Activated CD4-positive, alpha-beta T cell treated with anti-CD3 and anti-CD28 coated beads, Interleukin-2, amount 10 ng/mL, durations not matched to agents 7 days and 5 days (primary cell): ENCODE measurements around the gene DENND1C. TPM values are rescaled to one million over a fixed set of nuclear protein-coding genes. Genes with fewer than 3 reads are reported as not detected.

Source experiments
- CTCF ChIA-PET: fragments of 350-600 bp; sonication (Branson Sonifier 250); formaldehyde crosslinking; loops from one replicate; lab custom pipeline; 2021; ENCODE audit warnings: antibody characterized with exemption; lab: Charles Lee
- POLR2A ChIA-PET: fragments of 350-600 bp; sonication (Branson Sonifier 250); formaldehyde crosslinking; loops from one replicate; lab custom pipeline; 2021; ENCODE audit warnings: antibody characterized with exemption; lab: Charles Lee
- DNase-seq: peaks from one replicate; pipeline ENCODE4 v3.0.0-alpha.2; 2020
- H3K27ac Mint-ChIP-seq: one replicate; pipeline ENCODE4 v1.8.0; 2021; ENCODE audit warnings: mild to moderate bottlenecking, moderate library complexity, mixed read lengths
- H3K27me3 Mint-ChIP-seq: one replicate; pipeline ENCODE4 v1.8.0; 2021; ENCODE audit warnings: mixed read lengths
- H3K36me3 Mint-ChIP-seq: one replicate; pipeline ENCODE4 v1.8.0; 2021; ENCODE audit warnings: low read depth, mixed read lengths
- H3K4me1 Mint-ChIP-seq: one replicate; pipeline ENCODE4 v1.8.0; 2021; ENCODE audit warnings: mixed read lengths
- H3K4me3 Mint-ChIP-seq: one replicate; pipeline ENCODE4 v1.8.0; 2021; ENCODE audit warnings: mild to moderate bottlenecking, moderate library complexity, mixed read lengths
- H3K9me3 Mint-ChIP-seq: one replicate; pipeline ENCODE4 v1.8.0; 2021; ENCODE audit warnings: mixed read lengths
- total RNA-seq, 2 experiments: library from RNA; stranded (reverse); gene quantifications; one replicate each; pipeline ENCODE4 v1.2.3, GENCODE V29; 2021

DENND1C gene
- total RNA-seq, 2 experiments from 2014 or later = 100.0 to 104 TPM

DNA sequence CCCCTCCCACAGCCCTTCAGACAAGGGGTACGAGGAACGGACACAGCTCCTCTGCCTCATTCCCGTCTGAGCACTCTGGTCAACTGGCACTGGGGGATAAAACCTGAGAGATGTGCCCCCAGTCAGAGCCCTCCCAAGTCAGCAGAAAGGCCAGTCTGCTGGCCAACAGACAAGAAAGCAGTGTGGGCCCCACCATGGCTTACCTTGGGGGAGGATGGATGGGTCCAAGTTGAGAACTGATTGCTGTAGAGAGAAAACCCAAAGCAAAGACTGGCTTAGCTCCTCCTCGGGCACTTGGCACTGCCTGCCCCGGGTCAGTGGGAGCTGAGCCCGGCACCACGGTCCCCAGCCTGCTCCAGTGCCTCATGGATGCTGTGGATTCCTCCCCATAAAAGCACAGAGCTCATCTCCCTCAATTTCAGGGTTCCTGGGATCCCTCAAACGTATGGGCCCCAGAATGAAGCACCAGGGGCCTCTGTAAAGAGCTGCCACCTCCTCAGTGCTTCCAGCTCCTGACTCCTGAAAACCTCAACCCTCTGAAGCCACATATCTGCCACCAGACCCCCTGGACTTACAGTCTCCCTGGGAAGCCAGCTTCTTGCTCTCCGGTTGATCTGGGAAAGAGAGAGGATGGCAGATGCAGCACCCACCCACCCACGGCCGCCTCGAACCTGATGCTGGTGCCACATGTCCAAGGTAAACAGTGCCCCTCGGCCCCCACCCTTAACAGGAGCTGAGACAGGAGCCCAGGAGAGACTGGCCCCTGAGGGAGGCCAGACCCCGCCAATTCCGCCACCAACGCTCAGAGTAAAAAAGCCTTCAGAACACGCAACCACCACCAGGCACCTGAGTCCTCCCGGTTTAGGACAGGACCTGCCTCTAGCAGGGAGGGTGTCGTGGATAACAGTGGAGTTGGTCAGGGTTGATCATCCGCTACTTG lies 60.2 kb downstream of the DENND1C start:
- ChIA-PET CTCF (no interaction called here), POLR2A (interaction anchor here (0.6 kb wide), 1 partner anchor 59 kb away, joined by 3 read pairs; no protein-coding TSS in a partner anchor)
- no peak for DNase-seq
- no peak overlapping the region for H3K4me3 Mint-ChIP-seq
- H3K36me3 Mint-ChIP-seq = peaks cover 37% of the 10 kb centered on the region
- H3K27ac Mint-ChIP-seq = peak overlapping the region; percentile 25
- H3K27me3 Mint-ChIP-seq = no peaks in the 10 kb centered on the region
- peaks cover 30% of the 10 kb centered on the region for H3K4me1 Mint-ChIP-seq
- no peaks in the 10 kb centered on the region for H3K9me3 Mint-ChIP-seq

DNA sequence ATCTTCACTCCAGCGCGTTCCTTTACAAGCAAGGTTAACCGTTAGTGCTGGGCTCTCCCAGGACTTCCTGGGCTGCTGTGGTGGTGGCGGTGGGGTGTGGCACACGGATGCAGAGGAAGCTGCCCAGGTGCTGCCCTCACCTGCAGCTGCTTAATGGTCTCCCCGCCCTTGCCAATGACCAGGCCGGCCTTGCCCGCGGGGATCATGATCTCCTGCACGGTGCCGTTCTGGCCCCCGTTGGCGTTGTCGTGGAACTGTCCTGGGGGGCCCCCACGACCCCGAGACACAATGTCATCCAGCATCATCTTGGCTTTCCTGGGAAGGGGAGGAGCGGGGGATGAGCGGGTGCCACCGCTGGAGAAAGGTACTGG lies 63.0 kb downstream of the DENND1C start:
- CTCF ChIA-PET = no interaction called here
- H3K36me3 Mint-ChIP-seq = peaks cover 41% of the 10 kb centered on the region
- DNase-seq = no peak
- POLR2A ChIA-PET = no interaction called here
- no peaks in the 10 kb centered on the region for H3K27me3 Mint-ChIP-seq
- H3K9me3 Mint-ChIP-seq = no peaks in the 10 kb centered on the region
- no peak overlapping the region for H3K4me3 Mint-ChIP-seq
- H3K4me1 Mint-ChIP-seq = peaks cover 25% of the 10 kb centered on the region
- no peak overlapping the region for H3K27ac Mint-ChIP-seq

DNA sequence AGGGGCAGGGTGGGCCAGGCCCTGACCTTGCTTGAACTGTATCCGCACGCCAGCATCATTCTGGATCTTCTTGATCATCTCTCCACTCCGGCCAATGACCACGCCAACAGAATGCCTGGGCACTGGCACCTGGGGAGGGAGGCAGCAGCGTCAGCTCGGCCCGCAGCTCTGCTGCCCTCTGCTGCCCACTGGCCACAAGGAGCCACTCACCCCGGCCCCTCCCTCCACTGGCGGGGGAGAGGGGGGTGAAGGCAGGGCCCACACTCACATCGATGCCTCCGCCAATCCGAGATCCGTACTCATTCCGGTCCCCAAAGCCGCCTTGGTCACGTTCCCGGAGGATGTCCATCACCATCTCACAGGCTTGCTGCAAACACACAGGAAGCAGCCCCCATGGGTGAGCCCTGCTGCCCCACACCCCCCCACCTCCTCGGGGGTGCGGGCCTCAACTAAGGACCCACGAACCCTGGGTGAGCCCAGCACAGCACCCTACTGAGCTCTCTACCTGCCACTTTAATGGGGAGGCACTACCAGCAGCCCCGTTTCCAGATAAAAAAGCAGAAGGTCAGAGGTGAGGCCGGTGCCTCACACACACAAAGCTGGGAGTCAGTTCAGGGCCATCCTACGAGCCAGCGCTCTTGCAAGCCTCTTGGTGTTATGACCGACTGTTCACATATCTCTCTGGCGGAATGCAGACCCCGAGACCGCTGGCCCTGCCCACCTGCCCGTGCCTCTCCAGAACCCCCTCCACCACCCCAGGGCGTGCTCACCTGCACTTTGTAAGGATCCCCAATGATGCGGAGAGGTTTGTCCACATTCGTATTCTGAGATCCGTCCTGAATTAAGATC lies 63.6 kb downstream of the DENND1C start:
- ChIA-PET POLR2A (no interaction called here), CTCF (interaction anchor here (0.5 kb wide), 1 partner anchor 13 kb away, joined by 4 read pairs; no protein-coding TSS in a partner anchor)
- Mint-ChIP-seq H3K4me3 (no peak overlapping the region), H3K9me3 (no peaks in the 10 kb centered on the region), H3K27me3 (no peaks in the 10 kb centered on the region), H3K4me1 (peaks cover 20% of the 10 kb centered on the region), H3K27ac (no peak overlapping the region), H3K36me3 (peaks cover 38% of the 10 kb centered on the region)
- no peak for DNase-seq

Other genes with a start within 250 kb of the DENND1C start
- 10 to 100 TPM; 38.4 to 46.5 TPM for gene MLLT1, start 201.8 kb downstream of the DENND1C start, total RNA-seq
- gene ACER1, start 148.2 kb downstream of the DENND1C start, total RNA-seq = under 1 TPM; 0.81 to 0.82 TPM
- 100 to 1,000 TPM; 124 to 125 TPM for gene CLPP, start 120.3 kb downstream of the DENND1C start, total RNA-seq
- 10 to 100 TPM; 32.8 to 48.2 TPM for gene ALKBH7, start 109.0 kb downstream of the DENND1C start, total RNA-seq
- gene PSPN, start 105.9 kb downstream of the DENND1C start, total RNA-seq = 1 to 10 TPM; 2.4 TPM
- gene GTF2F1, start 88.6 kb downstream of the DENND1C start, total RNA-seq = 10 to 100 TPM; 61.4 to 67.7 TPM
- 100 to 1,000 TPM; 301 to 308 TPM for gene KHSRP, start 57.0 kb downstream of the DENND1C start, total RNA-seq
- under 1 TPM; 0.42 to 0.55 TPM for gene SLC25A41, start 48.0 kb downstream of the DENND1C start, total RNA-seq
- 10 to 100 TPM; 19.4 to 24.8 TPM for gene SLC25A23, start 22.0 kb downstream of the DENND1C start, total RNA-seq
- under 1 TPM; 0.33 to 0.64 TPM for gene CRB3, start 17.5 kb downstream of the DENND1C start, total RNA-seq
- 1 to 10 TPM; 1.2 to 2.5 TPM for gene TUBB4A, start 20.5 kb upstream of the DENND1C start, total RNA-seq
- gene TNFSF9, start 49.2 kb upstream of the DENND1C start, total RNA-seq = 1 to 10 TPM; 1.1 to 1.5 TPM
- 10 to 100 TPM; 12.6 to 12.9 TPM for gene CD70, start 109.4 kb upstream of the DENND1C start, total RNA-seq
- gene TNFSF14, start 188.4 kb upstream of the DENND1C start, total RNA-seq = 10 to 100 TPM; 20.2 to 20.8 TPM
- not detected for gene C3, start 238.9 kb upstream of the DENND1C start, total RNA-seq